BE2C (cell line): ENCODE data around the gene DUS2.

ENCODE experiments used
- DNase-seq: peaks from one replicate; pipeline ENCODE4 v3.0.0-alpha.2; 2020
- H3K27me3 ChIP-seq: fragments of 250-450 bp; sonication (Bioruptor Pico); 2 replicates; pipeline ENCODE4 v1.5.1; 2020; ENCODE audit warnings: mild to moderate bottlenecking
- H3K36me3 ChIP-seq: fragments of 250-450 bp; sonication (Bioruptor Pico); 2 replicates; pipeline ENCODE4 v1.5.1; 2020; ENCODE audit warnings: mild to moderate bottlenecking
- H3K4me1 ChIP-seq: fragments of 250-450 bp; sonication (Bioruptor Pico); 2 replicates; pipeline ENCODE4 v1.5.1; 2020
- H3K4me3 ChIP-seq: 2 replicates; pipeline ENCODE4 v1.5.1; 2011; ENCODE audit warnings: low read depth, low read length
- H3K9me3 ChIP-seq: fragments of 250-450 bp; sonication (Bioruptor Pico); 2 replicates; pipeline ENCODE4 v1.5.1; 2020
- TF ChIP-seq, protein P1 (sequence below): IDR thresholded peaks from 2 replicates; pipeline ENCODE4 v1.5.1; 2012; ENCODE audit warnings: mild to moderate bottlenecking, low read depth, low read length

Gene DUS2

DNA sequence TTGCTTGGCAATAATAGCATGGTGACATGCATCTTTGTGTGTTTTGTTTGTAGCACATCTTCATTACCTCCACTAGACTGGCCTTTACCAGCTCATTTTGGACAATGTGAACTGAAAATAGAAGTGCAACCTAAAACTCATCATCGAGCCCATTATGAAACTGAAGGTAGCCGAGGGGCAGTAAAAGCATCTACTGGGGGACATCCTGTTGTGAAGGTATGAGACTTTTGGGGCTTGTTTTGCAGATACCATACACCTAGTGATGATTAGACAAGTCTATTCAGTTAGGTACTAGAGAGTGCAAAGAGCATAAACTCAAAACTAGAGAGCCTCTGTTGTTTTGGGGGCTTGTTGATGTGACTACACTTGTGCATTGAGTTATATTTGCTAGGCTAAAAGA, 103.3 kb downstream of the DUS2 start:
- H3K4me3 ChIP-seq, result no peak overlapping the region
- TF ChIP-seq, protein P1, sequence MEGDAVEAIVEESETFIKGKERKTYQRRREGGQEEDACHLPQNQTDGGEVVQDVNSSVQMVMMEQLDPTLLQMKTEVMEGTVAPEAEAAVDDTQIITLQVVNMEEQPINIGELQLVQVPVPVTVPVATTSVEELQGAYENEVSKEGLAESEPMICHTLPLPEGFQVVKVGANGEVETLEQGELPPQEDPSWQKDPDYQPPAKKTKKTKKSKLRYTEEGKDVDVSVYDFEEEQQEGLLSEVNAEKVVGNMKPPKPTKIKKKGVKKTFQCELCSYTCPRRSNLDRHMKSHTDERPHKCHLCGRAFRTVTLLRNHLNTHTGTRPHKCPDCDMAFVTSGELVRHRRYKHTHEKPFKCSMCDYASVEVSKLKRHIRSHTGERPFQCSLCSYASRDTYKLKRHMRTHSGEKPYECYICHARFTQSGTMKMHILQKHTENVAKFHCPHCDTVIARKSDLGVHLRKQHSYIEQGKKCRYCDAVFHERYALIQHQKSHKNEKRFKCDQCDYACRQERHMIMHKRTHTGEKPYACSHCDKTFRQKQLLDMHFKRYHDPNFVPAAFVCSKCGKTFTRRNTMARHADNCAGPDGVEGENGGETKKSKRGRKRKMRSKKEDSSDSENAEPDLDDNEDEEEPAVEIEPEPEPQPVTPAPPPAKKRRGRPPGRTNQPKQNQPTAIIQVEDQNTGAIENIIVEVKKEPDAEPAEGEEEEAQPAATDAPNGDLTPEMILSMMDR, result no peak

DNA sequence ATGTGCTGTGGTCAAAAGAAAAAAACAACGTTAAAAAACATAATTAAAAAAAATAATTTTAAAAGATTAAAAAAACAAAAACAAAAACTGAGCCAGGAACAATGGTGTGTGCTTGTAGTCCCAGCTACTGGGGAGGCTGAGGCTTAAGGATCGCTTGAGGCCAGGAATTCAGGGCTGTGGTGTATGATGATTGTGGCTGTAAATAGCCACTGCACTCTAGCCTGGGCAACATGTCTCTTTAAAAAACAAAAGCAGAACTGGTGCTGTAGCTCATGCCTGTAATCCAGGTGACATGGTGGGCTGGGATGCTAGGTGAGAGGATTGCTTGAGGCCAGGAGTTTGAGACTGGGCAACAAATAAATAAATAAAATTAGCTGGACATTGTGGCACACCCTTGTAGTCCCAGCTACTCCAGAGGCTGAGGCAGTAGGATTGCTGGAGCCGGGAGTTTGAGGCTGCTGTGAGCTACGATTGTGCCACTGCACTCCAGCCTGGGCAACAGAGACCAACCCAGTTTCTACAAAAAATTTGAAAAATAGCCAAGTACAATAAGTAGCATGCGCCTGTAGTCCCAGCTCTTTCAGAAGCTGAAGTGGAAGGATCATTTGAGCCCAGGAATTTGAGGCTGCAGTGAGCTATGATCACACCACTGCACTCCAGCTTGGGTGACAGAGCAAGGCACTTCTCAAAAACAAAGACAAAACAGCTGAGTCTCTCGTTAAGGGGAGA, 105.7 kb downstream of the DUS2 start:
- Histone ChIP-seq H3K27me3 (no peaks in the 10 kb centered on the region), H3K36me3 (peaks cover 8% of the 10 kb centered on the region), H3K4me1 (no peaks in the 10 kb centered on the region), H3K9me3 (no peaks in the 10 kb centered on the region), H3K4me3 (no peak overlapping the region)
- TF ChIP-seq, protein P1, result no peak
- no peak for DNase-seq

More for the DNA sequence above, 103.3 kb downstream of the DUS2 start:
- H3K9me3 ChIP-seq, result no peaks in the 10 kb centered on the region
- H3K4me1 ChIP-seq, result no peaks in the 10 kb centered on the region
- DNase-seq, result no peak
- no peaks in the 10 kb centered on the region for H3K27me3 ChIP-seq
- peaks cover 8% of the 10 kb centered on the region for H3K36me3 ChIP-seq
